ENCODE results near the gene KMT2A.

- TF ChIP-seq, protein P1, sequence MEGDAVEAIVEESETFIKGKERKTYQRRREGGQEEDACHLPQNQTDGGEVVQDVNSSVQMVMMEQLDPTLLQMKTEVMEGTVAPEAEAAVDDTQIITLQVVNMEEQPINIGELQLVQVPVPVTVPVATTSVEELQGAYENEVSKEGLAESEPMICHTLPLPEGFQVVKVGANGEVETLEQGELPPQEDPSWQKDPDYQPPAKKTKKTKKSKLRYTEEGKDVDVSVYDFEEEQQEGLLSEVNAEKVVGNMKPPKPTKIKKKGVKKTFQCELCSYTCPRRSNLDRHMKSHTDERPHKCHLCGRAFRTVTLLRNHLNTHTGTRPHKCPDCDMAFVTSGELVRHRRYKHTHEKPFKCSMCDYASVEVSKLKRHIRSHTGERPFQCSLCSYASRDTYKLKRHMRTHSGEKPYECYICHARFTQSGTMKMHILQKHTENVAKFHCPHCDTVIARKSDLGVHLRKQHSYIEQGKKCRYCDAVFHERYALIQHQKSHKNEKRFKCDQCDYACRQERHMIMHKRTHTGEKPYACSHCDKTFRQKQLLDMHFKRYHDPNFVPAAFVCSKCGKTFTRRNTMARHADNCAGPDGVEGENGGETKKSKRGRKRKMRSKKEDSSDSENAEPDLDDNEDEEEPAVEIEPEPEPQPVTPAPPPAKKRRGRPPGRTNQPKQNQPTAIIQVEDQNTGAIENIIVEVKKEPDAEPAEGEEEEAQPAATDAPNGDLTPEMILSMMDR (IDR thresholded peaks at IDR 0.05), result no peak
- TF ChIP-seq EZH2phosphoT487 (IDR thresholded peaks at IDR 0.05), result no peak
Measured at GRCh38 chr11:118524356-118524755, 88.1 kb downstream of the KMT2A start.
